ENCODE data around the gene CCKAR. TPM values are rescaled to one million over a fixed set of nuclear protein-coding genes. Genes with fewer than 3 reads are reported as not detected.

CCKAR gene
- polyA plus RNA-seq, 3 donors: not detected

- Mint-ChIP-seq H3K4me3 (no peak overlapping the region), H3K36me3 (no peaks in the 10 kb centered on the region), H3K27ac (no peak overlapping the region), H3K9me3 (peaks cover 0 to 5% (median 0%) of the 10 kb centered on the region in 7 donors), H3K27me3 (ENCODE audit: low read depth in 3 of 3) (peaks cover 3% of the 10 kb centered on the region in 3 donors), H3K4me1 (no peaks in the 10 kb centered on the region)
- H3K36me3 ChIP-seq (replicated peaks in 1 of 2; ENCODE audit: control insufficient read depth in 1 of 2, insufficient read depth in 2 of 2, low read length in 2 of 2): no peaks in the 10 kb centered on the region
- DNase-seq: no peak
- TF ChIP-seq, protein P1, sequence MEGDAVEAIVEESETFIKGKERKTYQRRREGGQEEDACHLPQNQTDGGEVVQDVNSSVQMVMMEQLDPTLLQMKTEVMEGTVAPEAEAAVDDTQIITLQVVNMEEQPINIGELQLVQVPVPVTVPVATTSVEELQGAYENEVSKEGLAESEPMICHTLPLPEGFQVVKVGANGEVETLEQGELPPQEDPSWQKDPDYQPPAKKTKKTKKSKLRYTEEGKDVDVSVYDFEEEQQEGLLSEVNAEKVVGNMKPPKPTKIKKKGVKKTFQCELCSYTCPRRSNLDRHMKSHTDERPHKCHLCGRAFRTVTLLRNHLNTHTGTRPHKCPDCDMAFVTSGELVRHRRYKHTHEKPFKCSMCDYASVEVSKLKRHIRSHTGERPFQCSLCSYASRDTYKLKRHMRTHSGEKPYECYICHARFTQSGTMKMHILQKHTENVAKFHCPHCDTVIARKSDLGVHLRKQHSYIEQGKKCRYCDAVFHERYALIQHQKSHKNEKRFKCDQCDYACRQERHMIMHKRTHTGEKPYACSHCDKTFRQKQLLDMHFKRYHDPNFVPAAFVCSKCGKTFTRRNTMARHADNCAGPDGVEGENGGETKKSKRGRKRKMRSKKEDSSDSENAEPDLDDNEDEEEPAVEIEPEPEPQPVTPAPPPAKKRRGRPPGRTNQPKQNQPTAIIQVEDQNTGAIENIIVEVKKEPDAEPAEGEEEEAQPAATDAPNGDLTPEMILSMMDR (IDR thresholded peaks at IDR 0.05): no peak
- H3K27ac ChIP-seq (ENCODE audit: low read depth in 1 of 2, low read length in 2 of 2): no peak overlapping the region
- H3K4me3 ChIP-seq (replicated peaks in 1 of 3; ENCODE audit: low read depth in 2 of 3, low read length in 3 of 3): no peak overlapping the region
- no peak overlapping the region for H2AFZ ChIP-seq (ENCODE audit: insufficient read depth, low read depth, low read length, poor library complexity, severe bottlenecking)
- intact Hi-C loops (cut with micrococcal nuclease): no loop called here
- H3K9ac ChIP-seq (ENCODE audit: insufficient read depth, low read length, poor library complexity, severe bottlenecking): no peak overlapping the region
- WGBS (ENCODE audit: insufficient coverage): no CpG with 5 or more reads among the region's 3 CpGs
- no peak overlapping the region for H3K4me2 ChIP-seq (replicated peaks; ENCODE audit: extremely low read depth, low read length, poor library complexity, severe bottlenecking)
- H3K79me2 ChIP-seq (ENCODE audit: insufficient read depth, low read length): no peaks in the 10 kb centered on the region
- H3K27me3 ChIP-seq (ENCODE audit: control insufficient read depth in 2 of 2, insufficient read depth in 2 of 2, low read length in 2 of 2): no peaks in the 10 kb centered on the region
- H3K4me1 ChIP-seq (ENCODE audit: control insufficient read depth in 1 of 2, insufficient read depth in 2 of 2, low read length in 2 of 2): no peaks in the 10 kb centered on the region
- no peaks in the 10 kb centered on the region for H4K20me1 ChIP-seq (ENCODE audit: insufficient read depth, low read length)
- no peaks in the 10 kb centered on the region for H3K9me3 ChIP-seq (replicated peaks in 1 of 2; ENCODE audit: control insufficient read depth in 1 of 2, insufficient read depth in 1 of 2, low read length in 2 of 2)
Observed at GRCh38 chr4:26482508-26483462, 7.5 kb downstream of the CCKAR start.

- Mint-ChIP-seq H3K4me3 (no peak overlapping the region), H3K27me3 (ENCODE audit: low read depth in 3 of 3) (peaks cover 0 to 2% (median 2%) of the 10 kb centered on the region in 3 donors), H3K36me3 (no peaks in the 10 kb centered on the region), H3K27ac (no peak overlapping the region), H3K9me3 (peaks cover 0 to 5% (median 0%) of the 10 kb centered on the region in 7 donors), H3K4me1 (no peaks in the 10 kb centered on the region)
- H3K4me3 ChIP-seq (replicated peaks in 1 of 3; ENCODE audit: low read depth in 2 of 3, low read length in 3 of 3): no peak overlapping the region
- DNase-seq: no peak
- H3K27ac ChIP-seq (ENCODE audit: low read depth in 1 of 2, low read length in 2 of 2): no peak overlapping the region
- TF ChIP-seq, protein P1 (IDR thresholded peaks at IDR 0.05): no peak
- no peaks in the 10 kb centered on the region for H3K9me3 ChIP-seq (replicated peaks in 1 of 2; ENCODE audit: control insufficient read depth in 1 of 2, insufficient read depth in 1 of 2, low read length in 2 of 2)
- H3K4me1 ChIP-seq (ENCODE audit: control insufficient read depth in 1 of 2, insufficient read depth in 2 of 2, low read length in 2 of 2): no peaks in the 10 kb centered on the region
- intact Hi-C loops (cut with micrococcal nuclease): no loop called here
- no peaks in the 10 kb centered on the region for H4K20me1 ChIP-seq (ENCODE audit: insufficient read depth, low read length)
- no peak overlapping the region for H3K9ac ChIP-seq (ENCODE audit: insufficient read depth, low read length, poor library complexity, severe bottlenecking)
- H3K36me3 ChIP-seq (replicated peaks in 1 of 2; ENCODE audit: control insufficient read depth in 1 of 2, insufficient read depth in 2 of 2, low read length in 2 of 2): no peaks in the 10 kb centered on the region
- WGBS (ENCODE audit: insufficient coverage): 93% methylated on average over 10 of the region's 13 CpGs
- H3K4me2 ChIP-seq (replicated peaks; ENCODE audit: extremely low read depth, low read length, poor library complexity, severe bottlenecking): no peak overlapping the region
- H3K27me3 ChIP-seq (ENCODE audit: control insufficient read depth in 2 of 2, insufficient read depth in 2 of 2, low read length in 2 of 2): no peaks in the 10 kb centered on the region
- no peak overlapping the region for H2AFZ ChIP-seq (ENCODE audit: insufficient read depth, low read depth, low read length, poor library complexity, severe bottlenecking)
- H3K79me2 ChIP-seq (ENCODE audit: insufficient read depth, low read length): no peaks in the 10 kb centered on the region
Observed at GRCh38 chr4:26478330-26478729, 12.0 kb downstream of the CCKAR start.

Measured in CD14-positive monocyte (primary cell).